HCT116 (cell line): ENCODE data around the gene ALOX15. TPM values are rescaled to one million over a fixed set of nuclear protein-coding genes. Genes with fewer than 3 reads are reported as not detected.

Source experiments
- ATAC-seq: fragments of 200-7000 bp; cut with Tn5 transposase; 2 replicates; pipeline ENCODE4 v1.9.1; 2020; ENCODE audit warnings: mild to moderate bottlenecking, moderate library complexity
- BruUV-seq: library from RNA; stranded (reverse); fragments of 400-500 nt; replicated peaks from 2 replicates; lab custom pipeline; 2021; lab: Mats Ljungman, UMichigan
- CTCF ChIA-PET: fragments of 300-600 bp; sonication (Branson Sonifier 250); formaldehyde crosslinking; loops from one replicate; lab custom pipeline; 2021; ENCODE audit warnings: antibody characterized with exemption; lab: Charles Lee
- POLR2A ChIA-PET: fragments of 300-600, 350-600 bp; sonication (Branson Sonifier 250); formaldehyde crosslinking; loops from one replicate; lab custom pipeline; 2021; ENCODE audit warnings: antibody characterized with exemption; lab: Charles Lee
- RAD21 ChIA-PET, 2 experiments: fragments of 300-600 bp; sonication (Branson Sonifier 250); formaldehyde crosslinking; loops; one replicate each; lab custom pipeline; 2023; ENCODE audit warnings: low total read pairs in 2 of 2; ENCODE audit not compliant: uncharacterized antibody in 2 of 2, unreplicated experiment in 2 of 2, low non-redundant PET in 1 of 2; lab: Charles Lee
- DNase-seq: peaks from one replicate; pipeline ENCODE4 v3.0.0-alpha.2; 2010; ENCODE audit warnings: low read depth, low spot score
- H2AFZ ChIP-seq: fragments of 200-600 bp; shearing (Covaris generic), sonication (generic); 2 replicates; pipeline ENCODE4 v1.6.1; 2017; ENCODE audit warnings: low read depth, mixed run types, mixed read lengths, antibody characterized with exemption, low read length; ENCODE audit not compliant: poor library complexity, severe bottlenecking
- H3K27ac ChIP-seq: 2 replicates; pipeline ENCODE4 v1.5.1; 2012; ENCODE audit warnings: low read depth, low read length
- H3K27me3 ChIP-seq: fragments of 200-600 bp; sonication (generic); 2 replicates; pipeline ENCODE4 v1.6.1; 2016; ENCODE audit warnings: mixed run types, low read length, mixed read lengths; ENCODE audit not compliant: insufficient read depth
- H3K36me3 ChIP-seq, 2 experiments: fragments of 200-500 bp in 1 of 2; fragments of 200-600 bp in 1 of 2; sonication (Bioruptor generic) in 1 of 2; sonication (generic) in 1 of 2; 2 replicates each; pipeline versions ENCODE4 v1.5.1 to v1.6.1; 2014 to 2016; ENCODE audit warnings: low read length in 2 of 2, inconsistent platforms in 1 of 2, mixed read lengths in 1 of 2, mixed run types in 1 of 2; ENCODE audit not compliant: insufficient read depth in 2 of 2, control insufficient read depth in 1 of 2
- H3K4me1 ChIP-seq, 2 experiments: fragments of 200-600 bp in 1 of 2; sonication (generic) in 1 of 2; 2 replicates each; pipeline versions ENCODE4 v1.5.1 to v1.6.1; 2012 to 2017; ENCODE audit warnings: low read length in 2 of 2, inconsistent platforms in 1 of 2, mild to moderate bottlenecking in 1 of 2, mixed read lengths in 1 of 2, mixed run types in 1 of 2, moderate library complexity in 1 of 2; ENCODE audit not compliant: insufficient read depth in 2 of 2, control insufficient read depth in 1 of 2
- H3K4me2 ChIP-seq: fragments of 200-600 bp; sonication (generic); 2 replicates; pipeline ENCODE4 v1.6.1; 2017; ENCODE audit warnings: mixed run types, low read length, mixed read lengths
- H3K4me3 ChIP-seq, 2 experiments: fragments of 200-600 bp in 1 of 2; sonication (generic) in 1 of 2; replicated peaks in 1 of 2; 2 replicates each; pipeline ENCODE4 v1.5.1; 2011 to 2016; ENCODE audit warnings: low read length in 2 of 2, control low read depth in 1 of 2, low read depth in 1 of 2, mild to moderate bottlenecking in 1 of 2, mixed read lengths in 1 of 2, mixed run types in 1 of 2
- H3K79me2 ChIP-seq: fragments of 200-600 bp; sonication (generic); 2 replicates; pipeline ENCODE4 v1.6.1; 2017; ENCODE audit warnings: mild to moderate bottlenecking, mixed run types, low read length, moderate library complexity, mixed read lengths; ENCODE audit not compliant: insufficient read depth
- H3K9ac ChIP-seq: fragments of 200-600 bp; sonication (generic); 2 replicates; pipeline ENCODE4 v1.6.1; 2016; ENCODE audit warnings: low read length, mixed read lengths
- H3K9me2 ChIP-seq: fragments of 200-600 bp; sonication (generic), shearing (Covaris generic); 2 replicates; pipeline ENCODE4 v1.6.1; 2017; ENCODE audit warnings: mixed run types, mild to moderate bottlenecking, moderate library complexity; ENCODE audit not compliant: insufficient read depth
- H3K9me3 ChIP-seq, 2 experiments: fragments of 200-500 bp in 1 of 2; fragments of 200-600 bp in 1 of 2; sonication (Bioruptor generic) in 1 of 2; sonication (generic) in 1 of 2; 2 replicates each; pipeline ENCODE4 v1.6.1; 2014 to 2017; ENCODE audit warnings: low read length in 2 of 2, mixed read lengths in 2 of 2, inconsistent platforms in 1 of 2, low read depth in 1 of 2, mild to moderate bottlenecking in 1 of 2, mixed run types in 1 of 2, moderate library complexity in 1 of 2; ENCODE audit not compliant: control insufficient read depth in 1 of 2, insufficient read depth in 1 of 2
- H4K20me1 ChIP-seq: fragments of 200-600 bp; sonication (generic), shearing (Covaris generic); 2 replicates; pipeline ENCODE4 v1.6.1; 2017; ENCODE audit warnings: mixed run types, mild to moderate bottlenecking, moderate library complexity; ENCODE audit not compliant: insufficient read depth
- EGR1 ChIP-seq: IDR thresholded peaks from 2 replicates; pipeline ENCODE4 v1.6.1; 2012; ENCODE audit warnings: low read depth
- ELF1 ChIP-seq: IDR thresholded peaks from 2 replicates; pipeline ENCODE4 v1.6.1; 2012; ENCODE audit warnings: low read depth, borderline replicate concordance
- JUND ChIP-seq: IDR thresholded peaks from 2 replicates; pipeline ENCODE4 v1.6.1; 2012
- POLR2A ChIP-seq: IDR thresholded peaks from 2 replicates; pipeline ENCODE4 v1.7.0; 2011; ENCODE audit warnings: borderline replicate concordance; ENCODE audit not compliant: insufficient read depth, insufficient read length; ENCODE audit errors: extremely low read depth
- SIN3A ChIP-seq: IDR thresholded peaks from 2 replicates; pipeline ENCODE4 v1.6.1; 2012; ENCODE audit warnings: low read depth
- SRF ChIP-seq: IDR thresholded peaks from 2 replicates; pipeline ENCODE4 v1.6.1; 2012; ENCODE audit warnings: low read depth
- YY1 ChIP-seq: IDR thresholded peaks from 2 replicates; pipeline ENCODE4 v1.6.1; 2011; ENCODE audit warnings: low read length, low read depth, moderate library complexity, mild to moderate bottlenecking; ENCODE audit not compliant: insufficient replicate concordance; ENCODE audit errors: extremely low read depth
- ZFX ChIP-seq: fragments of 450-650 bp; IDR thresholded peaks from 2 replicates; pipeline ENCODE4 v1.6.1; 2017
- intact Hi-C: fragments of 100-400 bp; cut with micrococcal nuclease; formaldehyde crosslinking; loops from 2 replicates; pipeline ENCODE4 v1.10.0; 2022
- total RNA-seq: library from RNA; stranded (reverse); gene quantifications from one replicate; pipeline ENCODE4 v1.2.1, GENCODE V29; 2021; ENCODE audit not compliant: unreplicated experiment
- TF ChIP-seq, protein P1 (sequence below): IDR thresholded peaks from 2 replicates; pipeline ENCODE4 v1.6.1; 2012; ENCODE audit warnings: low read depth
- TF ChIP-seq, protein P2 (sequence below), 3 experiments: fragments of 200-600 bp in 1 of 3; sonication (generic) in 1 of 3; IDR thresholded peaks in 2 of 3; conservative IDR thresholded peaks in 1 of 3; 2 replicates each; pipeline ENCODE4 v1.5.1; 2012 to 2017; ENCODE audit warnings: low read depth in 2 of 3, low read length in 2 of 3, antibody characterized with exemption in 1 of 3, borderline replicate concordance in 1 of 3, control low read depth in 1 of 3, mild to moderate bottlenecking in 1 of 3, mixed read lengths in 1 of 3, mixed run types in 1 of 3, moderate library complexity in 1 of 3; ENCODE audit not compliant: insufficient read depth in 1 of 3

The ALOX15 gene
- total RNA-seq, 1 experiment from 2014 or later, result 0.57 TPM

DNA sequence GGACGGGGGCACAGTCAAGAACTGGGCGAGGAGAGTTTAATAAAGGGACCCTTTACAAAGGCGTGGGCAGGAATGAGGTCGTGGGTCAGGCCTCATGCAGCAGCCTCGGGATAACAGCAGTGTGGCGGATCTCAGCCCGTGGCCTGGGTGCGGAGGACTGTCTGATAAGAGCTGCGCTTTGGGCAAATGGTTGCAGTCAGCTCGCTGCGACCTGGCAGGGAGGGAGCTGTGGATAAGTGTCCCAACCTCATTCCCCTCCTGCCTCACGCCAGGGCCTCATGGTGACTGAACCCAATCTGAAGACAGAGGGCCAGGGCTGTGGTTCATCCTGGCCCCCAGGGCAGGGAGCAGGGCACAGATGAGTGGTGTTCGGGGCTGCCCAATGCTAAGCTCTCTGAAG, 43.5 kb downstream of the ALOX15 start:
- H3K9me2 ChIP-seq, result no peaks in the 10 kb centered on the region
- H3K4me2 ChIP-seq, result no peak overlapping the region
- no peaks in the 10 kb centered on the region for H3K79me2 ChIP-seq
- BruUV-seq, result no TSS peak
- H3K27me3 ChIP-seq, result no peaks in the 10 kb centered on the region
- POLR2A ChIA-PET, result no interaction called here
- ATAC-seq (no peak), DNase-seq (no peak)
- TF ChIP-seq SIN3A (no peak), POLR2A (no peak), SRF (no peak), YY1 (no peak), ELF1 (no peak), JUND (no peak), EGR1 (no peak), ZFX (no peak)
- TF ChIP-seq, protein P1, sequence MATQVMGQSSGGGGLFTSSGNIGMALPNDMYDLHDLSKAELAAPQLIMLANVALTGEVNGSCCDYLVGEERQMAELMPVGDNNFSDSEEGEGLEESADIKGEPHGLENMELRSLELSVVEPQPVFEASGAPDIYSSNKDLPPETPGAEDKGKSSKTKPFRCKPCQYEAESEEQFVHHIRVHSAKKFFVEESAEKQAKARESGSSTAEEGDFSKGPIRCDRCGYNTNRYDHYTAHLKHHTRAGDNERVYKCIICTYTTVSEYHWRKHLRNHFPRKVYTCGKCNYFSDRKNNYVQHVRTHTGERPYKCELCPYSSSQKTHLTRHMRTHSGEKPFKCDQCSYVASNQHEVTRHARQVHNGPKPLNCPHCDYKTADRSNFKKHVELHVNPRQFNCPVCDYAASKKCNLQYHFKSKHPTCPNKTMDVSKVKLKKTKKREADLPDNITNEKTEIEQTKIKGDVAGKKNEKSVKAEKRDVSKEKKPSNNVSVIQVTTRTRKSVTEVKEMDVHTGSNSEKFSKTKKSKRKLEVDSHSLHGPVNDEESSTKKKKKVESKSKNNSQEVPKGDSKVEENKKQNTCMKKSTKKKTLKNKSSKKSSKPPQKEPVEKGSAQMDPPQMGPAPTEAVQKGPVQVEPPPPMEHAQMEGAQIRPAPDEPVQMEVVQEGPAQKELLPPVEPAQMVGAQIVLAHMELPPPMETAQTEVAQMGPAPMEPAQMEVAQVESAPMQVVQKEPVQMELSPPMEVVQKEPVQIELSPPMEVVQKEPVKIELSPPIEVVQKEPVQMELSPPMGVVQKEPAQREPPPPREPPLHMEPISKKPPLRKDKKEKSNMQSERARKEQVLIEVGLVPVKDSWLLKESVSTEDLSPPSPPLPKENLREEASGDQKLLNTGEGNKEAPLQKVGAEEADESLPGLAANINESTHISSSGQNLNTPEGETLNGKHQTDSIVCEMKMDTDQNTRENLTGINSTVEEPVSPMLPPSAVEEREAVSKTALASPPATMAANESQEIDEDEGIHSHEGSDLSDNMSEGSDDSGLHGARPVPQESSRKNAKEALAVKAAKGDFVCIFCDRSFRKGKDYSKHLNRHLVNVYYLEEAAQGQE, result no peak
- TF ChIP-seq, protein P2, sequence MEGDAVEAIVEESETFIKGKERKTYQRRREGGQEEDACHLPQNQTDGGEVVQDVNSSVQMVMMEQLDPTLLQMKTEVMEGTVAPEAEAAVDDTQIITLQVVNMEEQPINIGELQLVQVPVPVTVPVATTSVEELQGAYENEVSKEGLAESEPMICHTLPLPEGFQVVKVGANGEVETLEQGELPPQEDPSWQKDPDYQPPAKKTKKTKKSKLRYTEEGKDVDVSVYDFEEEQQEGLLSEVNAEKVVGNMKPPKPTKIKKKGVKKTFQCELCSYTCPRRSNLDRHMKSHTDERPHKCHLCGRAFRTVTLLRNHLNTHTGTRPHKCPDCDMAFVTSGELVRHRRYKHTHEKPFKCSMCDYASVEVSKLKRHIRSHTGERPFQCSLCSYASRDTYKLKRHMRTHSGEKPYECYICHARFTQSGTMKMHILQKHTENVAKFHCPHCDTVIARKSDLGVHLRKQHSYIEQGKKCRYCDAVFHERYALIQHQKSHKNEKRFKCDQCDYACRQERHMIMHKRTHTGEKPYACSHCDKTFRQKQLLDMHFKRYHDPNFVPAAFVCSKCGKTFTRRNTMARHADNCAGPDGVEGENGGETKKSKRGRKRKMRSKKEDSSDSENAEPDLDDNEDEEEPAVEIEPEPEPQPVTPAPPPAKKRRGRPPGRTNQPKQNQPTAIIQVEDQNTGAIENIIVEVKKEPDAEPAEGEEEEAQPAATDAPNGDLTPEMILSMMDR (IDR thresholded peaks at IDR 0.05 in 2 of 3, conservative IDR thresholded peaks at IDR 0.05 in 1 of 3; ENCODE audit: borderline replicate concordance in 1 of 3, insufficient read depth in 1 of 3, low read depth in 2 of 3, low read length in 2 of 3), result no peak
- RAD21 ChIA-PET, result no interaction called here
- no peaks in the 10 kb centered on the region for H3K4me1 ChIP-seq
- intact Hi-C loops, result no loop called here
- no peaks in the 10 kb centered on the region for H4K20me1 ChIP-seq
- no peak overlapping the region for H3K9ac ChIP-seq
- H2AFZ ChIP-seq, result no peak overlapping the region
- H3K4me3 ChIP-seq, result no peak overlapping the region
- H3K27ac ChIP-seq, result no peak overlapping the region
- CTCF ChIA-PET, result no interaction called here
- no peaks in the 10 kb centered on the region for H3K36me3 ChIP-seq
- no peaks in the 10 kb centered on the region for H3K9me3 ChIP-seq
